DOHH2 (cell line): ENCODE results near the gene F8A3.
"Not testable (repeated sequence)": the region's sequence is repeated elsewhere in the genome, so short reads cannot be mapped to it uniquely, and the experiment has no call there.

Experiments
- H3F3A ChIP-seq: fragments of 200-600 bp; sonication (generic), shearing (Covaris generic); 2 replicates; pipeline ENCODE4 v1.6.0; 2016; ENCODE audit warnings: antibody characterized with exemption, mild to moderate bottlenecking; ENCODE audit not compliant: control insufficient read depth, insufficient read depth
- H3K27ac ChIP-seq: fragments of 200-600 bp; sonication (generic); 2 replicates; pipeline ENCODE4 v1.5.1; 2014; ENCODE audit warnings: low read depth, mild to moderate bottlenecking, low read length, moderate library complexity
- H3K27me3 ChIP-seq: fragments of 200-600 bp; sonication (generic); 2 replicates; pipeline ENCODE4 v1.6.1; 2014; ENCODE audit warnings: mild to moderate bottlenecking, low read length, mixed read lengths; ENCODE audit not compliant: control insufficient read depth
- H3K36me3 ChIP-seq: fragments of 200-600 bp; sonication (generic); 2 replicates; pipeline ENCODE4 v1.6.1; 2014; ENCODE audit warnings: mild to moderate bottlenecking, low read length, moderate library complexity, mixed read lengths; ENCODE audit not compliant: control insufficient read depth
- H3K4me1 ChIP-seq: fragments of 200-600 bp; sonication (generic); 2 replicates; pipeline ENCODE4 v1.6.1; 2014; ENCODE audit warnings: mild to moderate bottlenecking, low read length, mixed read lengths; ENCODE audit not compliant: control insufficient read depth
- H3K4me2 ChIP-seq: fragments of 200-600 bp; sonication (generic); 2 replicates; pipeline ENCODE4 v1.6.0; 2014; ENCODE audit warnings: mild to moderate bottlenecking, low read length, moderate library complexity
- H3K4me3 ChIP-seq: fragments of 200-600 bp; sonication (generic); 2 replicates; pipeline ENCODE4 v1.5.1; 2014; ENCODE audit warnings: mild to moderate bottlenecking, low read length, mixed read lengths
- H3K79me2 ChIP-seq: fragments of 200-600 bp; sonication (generic); 2 replicates; pipeline ENCODE4 v1.6.1; 2014; ENCODE audit warnings: mild to moderate bottlenecking, low read length, mixed read lengths; ENCODE audit not compliant: control insufficient read depth
- H3K9me2 ChIP-seq: fragments of 200-600 bp; sonication (generic); replicated peaks from 2 replicates; pipeline ENCODE4 v1.6.1; 2014; ENCODE audit warnings: mild to moderate bottlenecking, low read length, mixed read lengths; ENCODE audit not compliant: control insufficient read depth
- H3K9me3 ChIP-seq: fragments of 200-600 bp; sonication (generic); 2 replicates; pipeline ENCODE4 v1.6.1; 2014; ENCODE audit warnings: antibody characterized with exemption, low read length, mixed read lengths; ENCODE audit not compliant: control insufficient read depth, insufficient read depth
- H4K20me1 ChIP-seq: fragments of 200-600 bp; sonication (generic); 2 replicates; pipeline ENCODE4 v1.6.0; 2014; ENCODE audit warnings: low read depth, mild to moderate bottlenecking, antibody characterized with exemption, low read length, moderate library complexity; ENCODE audit not compliant: control insufficient read depth, insufficient read depth
- EZH2phosphoT487 ChIP-seq: fragments of 200-600 bp; sonication (generic); IDR thresholded peaks from 2 replicates; pipeline ENCODE4 v1.6.1; 2017; ENCODE audit warnings: borderline replicate concordance, mild to moderate bottlenecking, antibody characterized with exemption, low read length, moderate library complexity, mixed read lengths
- TF ChIP-seq, protein P1 (sequence below): fragments of 200-600 bp; sonication (generic); IDR thresholded peaks from one replicate; pipeline ENCODE4 v1.5.1; 2014; ENCODE audit warnings: antibody characterized with exemption, mild to moderate bottlenecking, low read depth, low read length; ENCODE audit not compliant: poor library complexity, severe bottlenecking

F8A3 gene

DNA sequence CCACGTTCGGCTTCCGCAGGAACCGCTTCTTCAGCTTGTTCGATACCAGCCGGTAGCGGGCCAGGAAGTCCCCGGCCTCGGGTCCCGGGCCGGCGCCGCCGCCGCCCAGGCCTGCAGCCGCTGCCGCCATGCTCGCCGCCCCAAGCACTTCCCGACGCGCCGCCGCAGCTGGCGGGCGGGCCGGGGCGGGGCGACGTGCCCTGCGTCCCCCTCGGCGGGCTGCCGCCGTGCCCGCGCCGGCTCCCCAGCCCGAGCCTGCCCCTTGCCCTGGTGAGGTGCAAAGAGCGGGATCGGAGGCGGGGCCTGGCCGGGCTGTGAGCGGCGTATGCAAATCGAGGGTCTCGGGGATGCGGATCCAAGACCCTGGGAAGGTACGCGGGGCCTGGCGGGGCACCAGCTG is at the start of gene F8A3:
F8A3 (minus strand) TSS at position 150 of the 400 bp plus-strand sequence; CDS start at position 130, 20 bp downstream.
- not testable (repeated sequence) for H3K36me3 ChIP-seq, H3K4me3 ChIP-seq, H3K9me2 ChIP-seq, H3K4me2 ChIP-seq, H3K27ac ChIP-seq, H3K9me3 ChIP-seq, H3F3A ChIP-seq, H4K20me1 ChIP-seq, H3K79me2 ChIP-seq, H3K27me3 ChIP-seq, H3K4me1 ChIP-seq

DNA sequence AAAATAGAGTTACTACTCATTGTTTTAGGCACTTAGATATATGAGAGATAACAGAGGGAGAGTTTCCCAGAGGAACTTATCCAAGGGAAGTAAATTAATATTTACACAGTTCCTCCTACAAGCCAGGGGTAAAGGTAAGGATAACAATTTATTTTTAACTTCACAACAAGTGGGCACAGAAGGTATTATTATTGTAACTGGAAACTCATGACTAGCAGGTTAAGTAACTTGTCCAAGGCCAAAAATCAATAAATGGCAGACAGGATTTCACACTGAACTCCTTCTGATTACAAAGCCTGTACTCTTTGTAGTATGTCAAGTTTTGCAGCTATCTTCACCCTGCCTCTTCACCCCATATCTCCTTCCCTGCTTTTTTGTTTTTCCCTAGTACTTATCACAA is 46.9 kb upstream of the F8A3 start:
- Histone ChIP-seq H3K9me3 (no peaks in the 10 kb centered on the region), H3K27ac (no peak overlapping the region), H3K9me2 (no peaks in the 10 kb centered on the region), H3K36me3 (no peaks in the 10 kb centered on the region), H3K79me2 (no peaks in the 10 kb centered on the region), H3K4me2 (no peak overlapping the region), H3K4me3 (no peak overlapping the region), H3K4me1 (no peaks in the 10 kb centered on the region), H4K20me1 (no peaks in the 10 kb centered on the region), H3F3A (no peaks in the 10 kb centered on the region), H3K27me3 (no peaks in the 10 kb centered on the region)
- TF ChIP-seq, protein P1, sequence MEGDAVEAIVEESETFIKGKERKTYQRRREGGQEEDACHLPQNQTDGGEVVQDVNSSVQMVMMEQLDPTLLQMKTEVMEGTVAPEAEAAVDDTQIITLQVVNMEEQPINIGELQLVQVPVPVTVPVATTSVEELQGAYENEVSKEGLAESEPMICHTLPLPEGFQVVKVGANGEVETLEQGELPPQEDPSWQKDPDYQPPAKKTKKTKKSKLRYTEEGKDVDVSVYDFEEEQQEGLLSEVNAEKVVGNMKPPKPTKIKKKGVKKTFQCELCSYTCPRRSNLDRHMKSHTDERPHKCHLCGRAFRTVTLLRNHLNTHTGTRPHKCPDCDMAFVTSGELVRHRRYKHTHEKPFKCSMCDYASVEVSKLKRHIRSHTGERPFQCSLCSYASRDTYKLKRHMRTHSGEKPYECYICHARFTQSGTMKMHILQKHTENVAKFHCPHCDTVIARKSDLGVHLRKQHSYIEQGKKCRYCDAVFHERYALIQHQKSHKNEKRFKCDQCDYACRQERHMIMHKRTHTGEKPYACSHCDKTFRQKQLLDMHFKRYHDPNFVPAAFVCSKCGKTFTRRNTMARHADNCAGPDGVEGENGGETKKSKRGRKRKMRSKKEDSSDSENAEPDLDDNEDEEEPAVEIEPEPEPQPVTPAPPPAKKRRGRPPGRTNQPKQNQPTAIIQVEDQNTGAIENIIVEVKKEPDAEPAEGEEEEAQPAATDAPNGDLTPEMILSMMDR = no peak
- TF ChIP-seq EZH2phosphoT487 = no peak

DNA sequence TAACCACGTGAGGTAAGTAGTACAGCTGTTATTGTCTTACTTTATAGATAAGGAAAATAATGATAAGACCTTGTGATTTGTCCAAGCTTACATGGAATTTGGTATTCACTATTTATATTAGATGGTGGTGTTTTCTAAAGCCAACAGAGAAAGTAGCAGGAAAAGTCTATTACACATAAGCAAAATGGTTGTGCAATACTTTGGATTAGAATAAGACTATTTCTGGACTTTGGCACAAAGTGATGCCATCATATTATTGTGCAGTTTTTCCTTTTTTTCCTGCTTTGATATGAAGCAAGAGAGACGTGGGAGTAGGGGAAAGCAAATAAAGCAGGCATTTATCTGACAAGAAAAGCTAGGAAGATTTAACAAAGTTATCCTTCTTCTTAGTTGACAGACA is 36.7 kb upstream of the F8A3 start:
- not testable (repeated sequence) for H3K9me2 ChIP-seq, H3F3A ChIP-seq, H3K9me3 ChIP-seq

DNA sequence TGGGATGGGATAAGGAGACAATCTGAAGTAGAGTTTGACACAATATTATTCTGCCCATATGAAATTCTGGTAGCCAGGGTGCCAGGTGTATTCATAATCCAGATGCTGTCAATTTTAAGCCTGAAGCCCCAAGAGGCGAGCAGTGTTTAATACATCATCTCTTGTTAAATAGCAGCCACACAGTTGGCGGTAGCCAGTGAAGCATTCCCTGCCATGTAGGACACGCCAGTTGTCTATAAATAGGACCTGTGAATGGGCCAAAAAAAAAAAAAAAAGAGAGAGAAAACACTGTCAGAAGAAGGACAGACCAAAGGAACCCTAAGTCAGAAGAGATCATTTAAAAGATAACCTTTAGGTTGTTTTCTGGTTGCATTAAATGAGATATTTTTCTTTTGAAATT is 33.0 kb upstream of the F8A3 start:
- H3K27ac ChIP-seq, H3K4me2 ChIP-seq, H3K36me3 ChIP-seq, H3K9me2 ChIP-seq, H3K79me2 ChIP-seq, H3K4me1 ChIP-seq, H3K27me3 ChIP-seq, H4K20me1 ChIP-seq, H3F3A ChIP-seq, H3K4me3 ChIP-seq, H3K9me3 ChIP-seq: not testable (repeated sequence)

More for the DNA sequence above, 36.7 kb upstream of the F8A3 start:
- H3K4me3 ChIP-seq, H3K79me2 ChIP-seq, H4K20me1 ChIP-seq, H3K4me1 ChIP-seq, H3K27me3 ChIP-seq, H3K36me3 ChIP-seq, H3K27ac ChIP-seq, H3K4me2 ChIP-seq: not testable (repeated sequence)

DNA sequence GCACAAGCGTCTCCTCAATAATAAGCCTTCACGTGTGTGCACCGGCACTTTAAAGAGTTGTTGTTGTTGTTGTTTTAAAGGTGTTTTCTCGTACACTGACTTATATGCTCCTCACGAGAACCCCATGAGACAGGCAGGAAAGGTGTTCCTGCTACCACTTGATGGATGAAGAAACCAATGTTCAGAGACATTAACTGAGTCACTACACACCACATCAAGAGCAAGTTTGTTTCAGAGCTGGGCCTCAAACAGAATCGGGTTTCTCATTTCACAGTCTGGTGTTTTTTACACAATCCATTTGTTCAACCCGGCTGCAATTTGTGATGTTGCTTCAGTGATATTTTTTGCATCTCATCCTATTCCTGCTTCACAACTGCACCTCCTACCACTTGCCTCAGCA is 18.7 kb upstream of the F8A3 start:
- H4K20me1 ChIP-seq, H3K9me2 ChIP-seq, H3K9me3 ChIP-seq, H3K27ac ChIP-seq, H3F3A ChIP-seq, H3K36me3 ChIP-seq, H3K4me1 ChIP-seq, H3K27me3 ChIP-seq, H3K79me2 ChIP-seq, H3K4me2 ChIP-seq, H3K4me3 ChIP-seq: not testable (repeated sequence)

DNA sequence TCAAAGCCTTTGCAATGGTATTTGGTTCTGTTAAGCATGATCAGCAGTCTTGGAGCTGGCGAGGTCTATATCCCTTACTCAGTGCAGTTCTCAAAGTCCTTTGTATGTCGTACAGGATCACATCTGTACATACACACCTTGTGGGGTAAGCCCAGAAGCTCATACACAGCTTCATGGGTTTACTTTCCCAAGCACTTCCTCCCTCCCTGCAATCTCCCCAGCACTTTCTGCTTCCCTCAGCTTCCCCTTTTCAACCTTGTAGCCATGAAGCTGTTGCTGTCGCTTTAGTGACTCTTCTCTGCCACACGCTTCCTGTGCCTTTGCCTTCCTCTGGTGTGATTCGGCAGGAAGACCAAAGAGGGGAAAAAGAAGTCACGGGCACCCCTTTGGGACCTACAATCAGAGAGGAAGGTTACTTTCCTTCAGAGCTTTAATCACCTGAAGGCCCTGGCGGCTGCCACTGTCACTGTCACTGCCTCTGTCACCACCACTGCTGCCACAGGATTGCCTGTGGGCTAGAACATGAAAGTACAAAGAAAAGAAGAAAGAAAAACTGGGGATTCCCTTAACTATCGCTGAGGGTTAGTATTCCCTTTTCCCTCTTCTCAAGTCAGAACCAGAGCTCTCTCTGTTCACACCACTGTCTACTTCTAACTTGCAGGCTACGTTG is 8.0 kb upstream of the F8A3 start:
- not testable (repeated sequence) for H3K27ac ChIP-seq, H3K9me3 ChIP-seq, H3F3A ChIP-seq, H3K4me2 ChIP-seq, H3K27me3 ChIP-seq, H3K4me1 ChIP-seq, H3K9me2 ChIP-seq, H3K4me3 ChIP-seq, H4K20me1 ChIP-seq, H3K79me2 ChIP-seq, H3K36me3 ChIP-seq

DNA sequence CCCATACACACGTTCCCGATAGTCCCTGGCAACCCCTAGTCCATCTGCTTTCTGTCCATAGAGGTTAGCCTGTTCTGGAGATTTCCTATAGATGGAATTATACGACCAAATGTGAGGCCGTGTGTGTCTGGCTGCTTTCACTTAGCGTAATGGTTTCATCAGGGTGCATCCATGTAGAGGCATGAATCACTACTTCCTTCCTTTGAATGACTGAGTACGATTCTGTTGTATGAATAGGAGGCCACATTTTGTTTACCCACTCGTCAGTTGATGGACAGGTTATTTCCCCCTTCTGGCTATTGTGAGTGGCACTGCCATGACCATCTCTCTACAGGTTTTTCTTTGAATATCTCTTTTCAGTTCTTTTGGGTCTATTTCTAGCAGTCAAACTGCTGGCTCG is 2.1 kb upstream of the F8A3 start:
- not testable (repeated sequence) for H4K20me1 ChIP-seq, H3K27me3 ChIP-seq, H3K4me2 ChIP-seq, H3K4me1 ChIP-seq, H3K9me2 ChIP-seq, H3K36me3 ChIP-seq, H3K79me2 ChIP-seq, H3K9me3 ChIP-seq, H3F3A ChIP-seq, H3K4me3 ChIP-seq, H3K27ac ChIP-seq
